HepG2 (cell line): ENCODE data around the gene PCDHB1. TPM values are rescaled to one million over a fixed set of nuclear protein-coding genes. Genes with fewer than 3 reads are reported as not detected.

Experiments used
- ATAC-seq: fragments of 200-7000 bp; cut with Tn5 transposase; 3 replicates; pipeline ENCODE4 v1.9.1; 2020; ENCODE audit warnings: mild to moderate bottlenecking, moderate library complexity
- BruUV-seq: library from RNA; stranded (reverse); fragments of 400-500 nt; replicated peaks from 2 replicates; lab custom pipeline; 2021; lab: Mats Ljungman, UMichigan
- CTCF ChIA-PET: fragments of 300-600 bp; formaldehyde crosslinking; extraction: SDS; loops from one replicate; lab custom pipeline; 2021; ENCODE audit warnings: low total read pairs, inconsistent platforms, low intra/inter-chr PET ratio; lab: Yijun Ruan, JAX
- POLR2A ChIA-PET: fragments of 350-600 bp; sonication (Branson Sonifier 250); formaldehyde crosslinking; loops from one replicate; lab custom pipeline; 2020; ENCODE audit warnings: antibody characterized with exemption, inconsistent platforms; lab: Yijun Ruan, JAX
- DNase-seq: peaks from one replicate; pipeline ENCODE4 v3.0.0-alpha.2; 2015; ENCODE audit warnings: low spot score
- FAIRE-seq: peaks from 3 replicates; lab custom pipeline; 2011; peaks lifted over from hg19 to GRCh38; lab: Jason Lieb, UNC
- H2AFZ ChIP-seq: one replicate; pipeline ENCODE4 v1.6.1; 2011; ENCODE audit warnings: low read length, inconsistent platforms
- H3K27ac ChIP-seq: fragments of 300-600 bp; 3 replicates; pipeline ENCODE4 v1.8.0; 2011; ENCODE audit warnings: mixed run types, mild to moderate bottlenecking, mixed read lengths, low read length, inconsistent platforms; ENCODE audit not compliant: insufficient read depth; ENCODE audit errors: extremely low read length
- H3K27me3 ChIP-seq, 2 experiments: fragments of 200-600 bp in 1 of 2; 2 replicates in 1 of 2; 3 replicates in 1 of 2; pipeline versions ENCODE4 v1.6.0 to v1.8.0; 2011; ENCODE audit warnings: low read length in 2 of 2, mild to moderate bottlenecking in 2 of 2, moderate library complexity in 2 of 2, inconsistent platforms in 1 of 2; ENCODE audit not compliant: insufficient read depth in 2 of 2, control insufficient read depth in 1 of 2
- H3K36me3 ChIP-seq, 2 experiments: fragments of 200-600 bp in 1 of 2; replicated peaks in 1 of 2; 2 replicates in 1 of 2; 3 replicates in 1 of 2; pipeline versions ENCODE4 v1.5.1 to v1.8.0; 2011; ENCODE audit warnings: low read length in 2 of 2, inconsistent platforms in 1 of 2; ENCODE audit not compliant: insufficient read depth in 2 of 2, control insufficient read depth in 1 of 2
- H3K4me1 ChIP-seq: 2 replicates; pipeline ENCODE4 v1.5.1; 2012; ENCODE audit warnings: low read length, inconsistent platforms; ENCODE audit not compliant: insufficient read depth
- H3K4me2 ChIP-seq: 2 replicates; pipeline ENCODE4 v1.6.0; 2011; ENCODE audit warnings: low read depth, low read length, inconsistent platforms
- H3K4me3 ChIP-seq, 3 experiments: fragments of 200-600 bp in 1 of 3; sonication (generic), shearing (Covaris generic) in 1 of 3; replicated peaks in 1 of 3; 2 replicates each; pipeline ENCODE4 v1.5.1; 2011 to 2016; ENCODE audit warnings: low read length in 3 of 3, inconsistent platforms in 2 of 3, low read depth in 2 of 3, mild to moderate bottlenecking in 2 of 3, control low read depth in 1 of 3, mixed read lengths in 1 of 3; ENCODE audit not compliant: insufficient read depth in 1 of 3
- H3K79me2 ChIP-seq: one replicate; pipeline ENCODE4 v1.6.1; 2011; ENCODE audit warnings: low read length, inconsistent platforms; ENCODE audit not compliant: insufficient read depth
- H3K9ac ChIP-seq: 2 replicates; pipeline ENCODE4 v1.6.0; 2011; ENCODE audit warnings: mild to moderate bottlenecking, low read depth, low read length, inconsistent platforms; ENCODE audit not compliant: insufficient read depth
- H3K9me3 ChIP-seq: 2 replicates; pipeline ENCODE4 v1.5.1; 2012; ENCODE audit warnings: mild to moderate bottlenecking, low read length
- H4K20me1 ChIP-seq: 2 replicates; pipeline ENCODE4 v1.6.0; 2011; ENCODE audit warnings: inconsistent platforms, mild to moderate bottlenecking, low read length, moderate library complexity; ENCODE audit not compliant: insufficient read depth
- GATAD1 ChIP-seq: IDR thresholded peaks from 2 replicates; pipeline ENCODE4 v1.6.1; 2016; ENCODE audit warnings: missing genetic modification reagents, missing compliant biosample characterization
- MAF1 ChIP-seq: sonication (generic); formaldehyde crosslinking; IDR thresholded peaks from 2 replicates; pipeline ENCODE4 v1.5.0; 2020; ENCODE audit warnings: missing genetic modification reagents, borderline replicate concordance
- POLR2AphosphoS5 ChIP-seq: IDR thresholded peaks from 2 replicates; pipeline ENCODE4 v1.6.1; 2012; ENCODE audit warnings: low read depth, low read length
- SNRNP70 ChIP-seq: fragments of 200-400 bp; formaldehyde crosslinking; IDR thresholded peaks from 2 replicates; pipeline ENCODE4 v1.6.1; 2017; ENCODE audit warnings: mild to moderate bottlenecking, low read depth, low read length, moderate library complexity
- ZKSCAN8 ChIP-seq: IDR thresholded peaks from 2 replicates; pipeline ENCODE4 v1.6.1; 2016; ENCODE audit warnings: borderline replicate concordance, missing genetic modification reagents, missing compliant biosample characterization
- ZNF446 ChIP-seq: sonication (generic); formaldehyde crosslinking; IDR thresholded peaks from 2 replicates; pipeline ENCODE4 v1.5.0; 2020; ENCODE audit warnings: mild to moderate bottlenecking, missing genetic modification reagents
- ZNF790 ChIP-seq: sonication (generic); formaldehyde crosslinking; IDR thresholded peaks from 2 replicates; pipeline ENCODE4 v1.8.0; 2022; ENCODE audit warnings: missing genetic modification reagents, mild to moderate bottlenecking, borderline replicate concordance
- ZSCAN12 ChIP-seq: sonication (generic); formaldehyde crosslinking; IDR thresholded peaks from 2 replicates; pipeline ENCODE4 v1.9.0; 2021; ENCODE audit warnings: mild to moderate bottlenecking, missing genetic modification reagents
- WGBS: methylation state at CpG from one replicate; pipeline ENCODE4 v1.1.6; 2017; ENCODE audit warnings: low lambda C conversion rate; 5-methylcytosine and 5-hydroxymethylcytosine counted together
- in situ Hi-C: cut with HindIII; loops from 2 replicates; pipeline ENCODE4 v1.10.0; 2017; ENCODE audit warnings: low pct_unique_long_range_greater_than_20kb; ENCODE audit not compliant: extremely low pct_ligation_motif_present
- intact Hi-C: fragments of 100-400 bp; cut with micrococcal nuclease; formaldehyde crosslinking; loops from one replicate; pipeline ENCODE4 v1.10.0; 2022; ENCODE audit not compliant: unreplicated experiment
- polyA plus RNA-seq, 8 experiments: library from polyadenylated mRNA; depleted of rRNA in 3 of 8; stranded (reverse) in 7 of 8; unstranded in 1 of 8; fragments of >200 nt; fragmentation: Illumina TruSeq in 4 of 8; extraction: Trizol in 4 of 8; gene quantifications; 2 replicates each; pipeline versions ENCODE4 v1.2.1 to v1.2.3, GENCODE V29; 2011 to 2016; ENCODE audit warnings: low read depth in 4 of 8, missing spikeins in 1 of 8, mixed read lengths in 1 of 8; ENCODE audit not compliant: insufficient read depth in 1 of 8
- total RNA-seq, 5 experiments: library from RNA; depleted of rRNA; stranded (reverse); fragments of >200 nt; fragmentation: Illumina TruSeq; extraction: Trizol; gene quantifications; 2 replicates each; pipeline ENCODE4 v1.2.3, GENCODE V29; 2016; ENCODE audit warnings: low read depth in 1 of 5
- TF ChIP-seq, protein P1 (sequence below): sonication (generic); formaldehyde crosslinking; IDR thresholded peaks from 2 replicates; pipeline ENCODE4 v1.4.0; 2020; ENCODE audit warnings: missing genetic modification reagents
- TF ChIP-seq, protein P2 (sequence below): sonication (generic); formaldehyde crosslinking; IDR thresholded peaks from 2 replicates; pipeline ENCODE4 v1.9.0; 2022; ENCODE audit warnings: low read depth, missing genetic modification reagents
- TF ChIP-seq, protein P3 (sequence below): sonication (generic); formaldehyde crosslinking; IDR thresholded peaks from 2 replicates; pipeline ENCODE4 v1.8.1; 2023; ENCODE audit warnings: mild to moderate bottlenecking, missing genetic modification reagents

The PCDHB1 gene
- total and polyA plus RNA-seq, 2 of the 13 experiments (the other 11 are each of a cell fraction or from before 2014, with no cell fraction given) = not detected

DNA sequence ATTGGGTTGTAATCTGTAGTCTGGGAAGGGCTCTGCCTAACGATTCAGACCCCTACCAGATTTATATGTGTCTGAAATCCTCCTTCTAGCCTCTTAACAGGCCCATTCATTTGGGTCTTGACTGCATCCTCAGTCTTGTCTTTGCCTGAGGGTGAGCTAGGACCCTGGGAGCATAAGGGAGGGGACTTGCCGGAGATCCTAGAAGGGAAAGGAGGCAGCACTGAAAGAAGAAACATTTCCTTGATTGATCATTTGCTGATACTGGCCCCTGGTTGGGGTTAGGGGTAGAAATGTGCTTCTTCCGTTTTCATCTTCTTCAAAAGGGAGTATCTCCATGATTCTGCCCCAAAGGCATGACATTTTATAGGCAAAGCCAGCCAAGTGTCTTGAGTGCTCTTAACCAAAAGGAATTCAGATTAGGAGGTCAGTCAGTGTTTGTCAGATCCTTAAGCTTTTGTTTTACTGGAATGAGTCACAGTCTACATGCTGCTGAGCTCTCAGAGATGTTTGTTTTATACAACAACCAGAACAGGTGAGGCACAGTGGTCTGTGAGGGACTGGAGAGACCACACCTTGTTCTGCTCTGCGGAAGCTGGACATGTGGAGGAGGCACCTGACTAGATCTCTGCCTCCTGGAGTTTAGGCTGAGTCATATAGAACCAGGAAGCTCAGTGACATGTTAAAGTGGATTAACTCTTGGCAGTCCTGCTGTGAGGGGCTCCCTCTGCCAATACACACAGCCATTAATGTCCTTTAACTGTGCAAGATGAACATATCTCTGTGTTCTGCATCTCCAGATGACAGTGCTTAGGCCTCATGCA, 47.2 kb upstream of the PCDHB1 start:
- BruUV-seq = no TSS peak
- FAIRE-seq (no peak), DNase-seq (no peak), ATAC-seq (no peak)
- Histone ChIP-seq H3K9me3 (no peaks in the 10 kb centered on the region), H3K27ac (no peak overlapping the region), H3K27me3 (peaks cover 1 to 6% of the 10 kb centered on the region in 2 experiments; a peak in 1 of 5 replicates), H3K4me3 (no peak overlapping the region), H3K4me1 (no peaks in the 10 kb centered on the region)
- intact Hi-C loops (no loop called here), in situ Hi-C loops (no loop called here)
- POLR2A ChIA-PET = no interaction called here
- TF ChIP-seq GATAD1 = no peak
- no peak for TF ChIP-seq SNRNP70
- no peak for TF ChIP-seq MAF1 (CRISPR knock-in tag)
- no peak for TF ChIP-seq ZNF446 (CRISPR knock-in tag)
- TF ChIP-seq, protein P1, sequence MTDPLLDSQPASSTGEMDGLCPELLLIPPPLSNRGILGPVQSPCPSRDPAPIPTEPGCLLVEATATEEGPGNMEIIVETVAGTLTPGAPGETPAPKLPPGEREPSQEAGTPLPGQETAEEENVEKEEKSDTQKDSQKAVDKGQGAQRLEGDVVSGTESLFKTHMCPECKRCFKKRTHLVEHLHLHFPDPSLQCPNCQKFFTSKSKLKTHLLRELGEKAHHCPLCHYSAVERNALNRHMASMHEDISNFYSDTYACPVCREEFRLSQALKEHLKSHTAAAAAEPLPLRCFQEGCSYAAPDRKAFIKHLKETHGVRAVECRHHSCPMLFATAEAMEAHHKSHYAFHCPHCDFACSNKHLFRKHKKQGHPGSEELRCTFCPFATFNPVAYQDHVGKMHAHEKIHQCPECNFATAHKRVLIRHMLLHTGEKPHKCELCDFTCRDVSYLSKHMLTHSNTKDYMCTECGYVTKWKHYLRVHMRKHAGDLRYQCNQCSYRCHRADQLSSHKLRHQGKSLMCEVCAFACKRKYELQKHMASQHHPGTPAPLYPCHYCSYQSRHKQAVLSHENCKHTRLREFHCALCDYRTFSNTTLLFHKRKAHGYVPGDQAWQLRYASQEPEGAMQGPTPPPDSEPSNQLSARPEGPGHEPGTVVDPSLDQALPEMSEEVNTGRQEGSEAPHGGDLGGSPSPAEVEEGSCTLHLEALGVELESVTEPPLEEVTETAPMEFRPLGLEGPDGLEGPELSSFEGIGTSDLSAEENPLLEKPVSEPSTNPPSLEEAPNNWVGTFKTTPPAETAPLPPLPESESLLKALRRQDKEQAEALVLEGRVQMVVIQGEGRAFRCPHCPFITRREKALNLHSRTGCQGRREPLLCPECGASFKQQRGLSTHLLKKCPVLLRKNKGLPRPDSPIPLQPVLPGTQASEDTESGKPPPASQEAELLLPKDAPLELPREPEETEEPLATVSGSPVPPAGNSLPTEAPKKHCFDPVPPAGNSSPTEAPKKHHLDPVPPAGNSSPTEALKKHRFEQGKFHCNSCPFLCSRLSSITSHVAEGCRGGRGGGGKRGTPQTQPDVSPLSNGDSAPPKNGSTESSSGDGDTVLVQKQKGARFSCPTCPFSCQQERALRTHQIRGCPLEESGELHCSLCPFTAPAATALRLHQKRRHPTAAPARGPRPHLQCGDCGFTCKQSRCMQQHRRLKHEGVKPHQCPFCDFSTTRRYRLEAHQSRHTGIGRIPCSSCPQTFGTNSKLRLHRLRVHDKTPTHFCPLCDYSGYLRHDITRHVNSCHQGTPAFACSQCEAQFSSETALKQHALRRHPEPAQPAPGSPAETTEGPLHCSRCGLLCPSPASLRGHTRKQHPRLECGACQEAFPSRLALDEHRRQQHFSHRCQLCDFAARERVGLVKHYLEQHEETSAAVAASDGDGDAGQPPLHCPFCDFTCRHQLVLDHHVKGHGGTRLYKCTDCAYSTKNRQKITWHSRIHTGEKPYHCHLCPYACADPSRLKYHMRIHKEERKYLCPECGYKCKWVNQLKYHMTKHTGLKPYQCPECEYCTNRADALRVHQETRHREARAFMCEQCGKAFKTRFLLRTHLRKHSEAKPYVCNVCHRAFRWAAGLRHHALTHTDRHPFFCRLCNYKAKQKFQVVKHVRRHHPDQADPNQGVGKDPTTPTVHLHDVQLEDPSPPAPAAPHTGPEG (CRISPR knock-in tag) = no peak
- TF ChIP-seq POLR2AphosphoS5 = no peak
- TF ChIP-seq, protein P2, sequence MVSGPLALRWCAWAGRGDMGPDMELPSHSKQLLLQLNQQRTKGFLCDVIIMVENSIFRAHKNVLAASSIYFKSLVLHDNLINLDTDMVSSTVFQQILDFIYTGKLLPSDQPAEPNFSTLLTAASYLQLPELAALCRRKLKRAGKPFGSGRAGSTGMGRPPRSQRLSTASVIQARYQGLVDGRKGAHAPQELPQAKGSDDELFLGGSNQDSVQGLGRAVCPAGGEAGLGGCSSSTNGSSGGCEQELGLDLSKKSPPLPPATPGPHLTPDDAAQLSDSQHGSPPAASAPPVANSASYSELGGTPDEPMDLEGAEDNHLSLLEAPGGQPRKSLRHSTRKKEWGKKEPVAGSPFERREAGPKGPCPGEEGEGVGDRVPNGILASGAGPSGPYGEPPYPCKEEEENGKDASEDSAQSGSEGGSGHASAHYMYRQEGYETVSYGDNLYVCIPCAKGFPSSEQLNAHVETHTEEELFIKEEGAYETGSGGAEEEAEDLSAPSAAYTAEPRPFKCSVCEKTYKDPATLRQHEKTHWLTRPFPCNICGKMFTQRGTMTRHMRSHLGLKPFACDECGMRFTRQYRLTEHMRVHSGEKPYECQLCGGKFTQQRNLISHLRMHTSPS (CRISPR knock-in tag) = no peak
- no peak for TF ChIP-seq ZNF790 (CRISPR knock-in tag)
- TF ChIP-seq ZKSCAN8 (CRISPR knock-in tag) = no peak
- TF ChIP-seq, protein P3, sequence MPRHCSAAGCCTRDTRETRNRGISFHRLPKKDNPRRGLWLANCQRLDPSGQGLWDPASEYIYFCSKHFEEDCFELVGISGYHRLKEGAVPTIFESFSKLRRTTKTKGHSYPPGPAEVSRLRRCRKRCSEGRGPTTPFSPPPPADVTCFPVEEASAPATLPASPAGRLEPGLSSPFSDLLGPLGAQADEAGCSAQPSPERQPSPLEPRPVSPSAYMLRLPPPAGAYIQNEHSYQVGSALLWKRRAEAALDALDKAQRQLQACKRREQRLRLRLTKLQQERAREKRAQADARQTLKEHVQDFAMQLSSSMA (CRISPR knock-in tag) = no peak
- no peak for TF ChIP-seq ZSCAN12
- TF ChIP-seq, all 625 proteins: peak for 0
- Histone ChIP-seq H2AFZ (no peak overlapping the region), H3K4me2 (no peak overlapping the region), H3K79me2 (no peaks in the 10 kb centered on the region), H3K36me3 (no peaks in the 10 kb centered on the region), H4K20me1 (no peaks in the 10 kb centered on the region), H3K9ac (no peak overlapping the region)
- CTCF ChIA-PET = no interaction called here
- 13% methylated on average over 4 of the region's 4 CpGs for WGBS
